ENCODE data around the gene PTPMT1.

Gene PTPMT1

GRCh38 chr11:47583844-47584243 lies 18.4 kb downstream of the PTPMT1 start:
- DNase-seq (ENCODE audit: low read depth) = no peak

- DNase-seq (ENCODE audit: low read depth) = no peak
These were observed 20.9 kb downstream of the PTPMT1 start, which contains the start of gene FAM180B for GRCh38 chr11:47586098-47586855. TSS of gene FAM180B (plus strand) at chr11:47586678. CDS start at chr11:47586769, 91 bp downstream.

- no peak for DNase-seq (ENCODE audit: low read depth)
These were observed 21.8 kb downstream of the PTPMT1 start for GRCh38 chr11:47587039-47587716.

GRCh38 chr11:47587723-47588326 lies 22.4 kb downstream of the PTPMT1 start:
- DNase-seq (ENCODE audit: low read depth) = no peak

GRCh38 chr11:47589118-47589517 lies 23.7 kb downstream of the PTPMT1 start:
- DNase-seq (ENCODE audit: low read depth) = no peak

GRCh38 chr11:47589584-47589976 lies 24.2 kb downstream of the PTPMT1 start:
- DNase-seq (ENCODE audit: low read depth) = no peak

GRCh38 chr11:47589977-47590861 lies 24.8 kb downstream of the PTPMT1 start:
- no peak for DNase-seq (ENCODE audit: low read depth)

GRCh38 chr11:47591764-47592163 lies 26.4 kb downstream of the PTPMT1 start:
- no peak for DNase-seq (ENCODE audit: low read depth)

- DNase-seq (ENCODE audit: low read depth) = no peak
These were observed 26.9 kb downstream of the PTPMT1 start for GRCh38 chr11:47592251-47592650.

GRCh38 chr11:47592970-47593369 lies 27.6 kb downstream of the PTPMT1 start:
- no peak for DNase-seq (ENCODE audit: low read depth)

- no peak for DNase-seq (ENCODE audit: low read depth)
These were observed 28.1 kb downstream of the PTPMT1 start for GRCh38 chr11:47593492-47593933.

- no peak for DNase-seq (ENCODE audit: low read depth)
These were observed 28.8 kb downstream of the PTPMT1 start, which contains the start of gene C1QTNF4 for GRCh38 chr11:47593934-47594855. TSS of gene C1QTNF4 (minus strand) at chr11:47594411. CDS start at chr11:47590810, 3,601 bp downstream.

GRCh38 chr11:47595029-47595428 lies 29.6 kb downstream of the PTPMT1 start:
- no peak for DNase-seq (ENCODE audit: low read depth)

GRCh38 chr11:47595967-47596366 lies 30.6 kb downstream of the PTPMT1 start:
- DNase-seq (ENCODE audit: low read depth) = no peak

- DNase-seq (ENCODE audit: low read depth) = no peak
These were observed 34.5 kb downstream of the PTPMT1 start for GRCh38 chr11:47599902-47600301.

GRCh38 chr11:47603295-47603694 lies 37.9 kb downstream of the PTPMT1 start:
- DNase-seq (ENCODE audit: low read depth) = no peak

GRCh38 chr11:47605921-47606320 lies 40.5 kb downstream of the PTPMT1 start:
- DNase-seq (ENCODE audit: low read depth) = no peak

GRCh38 chr11:47606731-47607130 lies 41.3 kb downstream of the PTPMT1 start:
- DNase-seq (ENCODE audit: low read depth) = no peak

- no peak for DNase-seq (ENCODE audit: low read depth)
These were observed 42.0 kb downstream of the PTPMT1 start for GRCh38 chr11:47607380-47607779.

- DNase-seq (ENCODE audit: low read depth) = no peak
These were observed 44.3 kb downstream of the PTPMT1 start for GRCh38 chr11:47609675-47610074.

GRCh38 chr11:47611348-47611794 lies 46.0 kb downstream of the PTPMT1 start:
- DNase-seq (ENCODE audit: low read depth) = no peak

Data from activated T-helper 9 cell treated with anti-CD3 and anti-CD28 coated beads, Interleukin-2, amount 50 U/mL, for 16 hours (primary cell).